GM21423 (cell line): ENCODE data around the gene HIVEP3.
"Not testable (repeated sequence)": the region's sequence is repeated elsewhere in the genome, so short reads cannot be mapped to it uniquely, and the experiment has no call there.

Experiments
- ATAC-seq: cut with Tn5 transposase; IDR thresholded peaks from one replicate; pipeline ENCODE4 v1.9.1; 2021; ENCODE audit warnings: mild to moderate bottlenecking, moderate library complexity; ENCODE audit not compliant: unreplicated experiment

The HIVEP3 gene

DNA sequence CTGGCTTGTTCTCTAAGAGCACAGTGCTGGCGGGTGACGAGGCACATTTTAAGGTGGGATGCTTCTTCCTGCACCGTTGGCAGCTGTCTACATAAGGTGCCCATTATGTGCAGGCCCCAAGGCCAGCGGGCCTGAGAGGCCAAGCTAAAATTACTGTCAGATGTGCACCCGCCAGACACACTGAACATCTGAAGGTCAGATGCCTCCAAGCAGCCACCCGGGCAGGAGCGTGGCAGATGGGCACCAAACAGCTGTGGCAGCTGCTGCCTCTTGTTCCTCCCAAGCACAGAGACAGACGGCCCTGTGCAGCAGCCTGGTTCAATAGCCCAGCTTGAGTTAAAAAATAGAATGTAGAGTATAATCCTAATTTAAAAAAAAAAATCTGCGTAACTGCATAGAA is 222.3 kb downstream of the HIVEP3 start:
- no peak for ATAC-seq

DNA sequence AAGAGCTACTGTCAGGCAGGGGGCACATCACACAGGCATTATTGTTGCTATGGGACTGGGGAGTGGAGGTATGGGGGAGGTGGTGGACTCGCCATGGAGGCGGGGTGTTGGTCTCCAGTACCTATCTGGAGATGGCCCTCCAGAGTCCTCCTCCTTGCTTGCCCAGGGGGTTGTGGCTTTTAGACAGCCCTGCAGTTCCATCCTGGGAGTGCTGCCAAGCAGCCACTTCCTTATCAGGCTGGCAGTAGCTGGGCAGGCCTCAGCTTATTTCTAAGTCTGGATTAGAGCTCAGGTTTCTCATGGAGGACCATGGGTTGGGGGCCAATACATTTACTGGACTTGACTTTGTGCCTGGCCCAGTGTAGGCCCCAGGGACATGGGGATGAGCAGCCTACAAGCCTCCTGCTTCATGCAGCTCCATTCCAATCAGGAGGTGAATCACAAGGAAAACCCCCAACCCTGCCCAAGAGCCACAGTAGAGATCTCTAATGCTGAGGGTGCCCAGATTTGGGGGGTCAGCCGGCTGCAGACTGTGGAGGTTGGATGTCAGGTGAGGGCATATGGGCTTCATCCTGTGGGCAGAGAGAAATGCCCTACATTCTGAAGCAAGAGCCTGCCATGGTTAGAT is 223.5 kb downstream of the HIVEP3 start:
- no peak for ATAC-seq

- not testable (repeated sequence) for ATAC-seq
Measured at GRCh38 chr1:41691966-41692365, 226.8 kb downstream of the HIVEP3 start.

DNA sequence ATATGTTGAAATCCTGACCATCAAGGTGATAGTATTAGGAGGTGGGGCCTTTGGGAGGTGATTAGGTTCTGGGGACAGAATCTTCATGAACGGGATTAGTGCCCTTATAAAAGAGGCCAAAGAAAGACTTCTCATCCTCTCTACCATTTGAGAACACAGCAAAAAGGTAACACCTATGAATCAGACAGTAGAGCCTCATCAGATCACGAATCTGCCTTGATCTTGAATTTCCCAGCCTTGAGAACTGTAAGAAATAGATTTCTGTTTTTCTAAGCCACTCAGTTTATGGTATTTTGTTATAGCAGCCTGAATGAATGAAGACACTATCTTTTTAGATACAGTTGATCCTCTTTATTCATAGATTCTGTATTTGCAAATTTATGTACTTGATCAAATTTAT is 227.3 kb downstream of the HIVEP3 start:
- no peak for ATAC-seq

- no peak for ATAC-seq
Measured at GRCh38 chr1:41690331-41690730, 228.4 kb downstream of the HIVEP3 start.

- no peak for ATAC-seq
Measured at GRCh38 chr1:41689558-41689981, 229.2 kb downstream of the HIVEP3 start.

DNA sequence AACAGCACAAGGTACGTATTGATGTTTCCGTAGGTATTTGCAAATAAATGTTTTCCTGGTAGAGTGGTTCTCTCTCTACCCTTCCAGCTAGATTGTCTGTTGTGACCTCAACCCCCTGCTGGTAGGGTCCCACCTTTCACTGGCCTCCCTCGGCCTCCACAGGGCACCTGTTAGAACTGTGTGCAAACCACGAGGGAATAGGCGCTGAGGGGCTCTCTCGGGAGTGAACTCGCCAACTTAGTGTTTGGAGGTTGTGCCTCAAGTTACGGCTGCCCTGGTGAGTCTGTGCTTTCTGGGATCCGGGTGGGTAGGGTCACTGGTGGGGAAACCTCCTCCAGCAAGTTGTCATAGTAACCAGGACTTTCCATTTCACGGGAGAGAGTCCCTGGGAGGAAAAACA is 229.6 kb downstream of the HIVEP3 start:
- no peak for ATAC-seq

GRCh38 chr1:41687007-41687406 is 231.7 kb downstream of the HIVEP3 start:
- ATAC-seq, result no peak

DNA sequence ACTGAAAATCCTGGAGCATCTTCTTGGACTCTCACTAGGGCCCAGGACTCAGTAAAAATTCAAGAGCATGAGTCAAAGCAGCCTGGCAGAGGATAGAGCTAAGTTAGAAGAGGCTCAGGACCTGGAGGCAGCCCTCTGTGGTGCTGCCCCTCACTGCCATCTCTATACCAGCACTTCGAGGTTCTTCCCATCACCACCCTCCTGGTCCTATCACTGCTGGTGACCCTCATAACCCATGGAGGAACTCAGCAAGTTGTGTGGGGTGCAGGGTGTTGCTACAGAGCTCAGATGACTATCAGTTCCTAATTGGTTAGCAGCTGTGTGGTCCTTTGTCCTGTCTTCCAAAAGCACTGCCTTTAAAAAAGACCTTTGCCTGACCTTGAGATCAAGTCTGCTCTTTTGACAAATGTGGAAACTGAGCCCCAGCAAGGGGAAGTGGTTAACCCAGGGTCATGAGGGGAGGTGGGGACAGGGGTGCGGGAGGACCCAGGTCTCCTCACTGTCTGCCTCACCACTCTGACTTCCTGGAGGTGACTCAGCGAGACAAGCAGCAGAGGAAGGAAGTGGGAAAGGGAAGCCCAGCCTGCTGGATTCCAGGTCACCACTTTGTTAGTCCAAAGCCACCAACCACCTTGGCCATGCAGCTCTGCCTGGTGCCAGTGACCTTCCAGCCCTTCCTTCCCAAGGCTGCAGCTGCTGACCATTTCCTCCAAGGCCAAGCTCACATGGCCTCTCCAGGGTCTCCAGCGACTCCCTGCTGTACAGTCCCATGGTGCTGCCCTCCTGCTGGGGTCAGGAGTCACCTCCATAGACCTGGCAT is 234.8 kb downstream of the HIVEP3 start:
- no peak for ATAC-seq

- ATAC-seq, result no peak
Measured at GRCh38 chr1:41682845-41683625, 235.7 kb downstream of the HIVEP3 start.

DNA sequence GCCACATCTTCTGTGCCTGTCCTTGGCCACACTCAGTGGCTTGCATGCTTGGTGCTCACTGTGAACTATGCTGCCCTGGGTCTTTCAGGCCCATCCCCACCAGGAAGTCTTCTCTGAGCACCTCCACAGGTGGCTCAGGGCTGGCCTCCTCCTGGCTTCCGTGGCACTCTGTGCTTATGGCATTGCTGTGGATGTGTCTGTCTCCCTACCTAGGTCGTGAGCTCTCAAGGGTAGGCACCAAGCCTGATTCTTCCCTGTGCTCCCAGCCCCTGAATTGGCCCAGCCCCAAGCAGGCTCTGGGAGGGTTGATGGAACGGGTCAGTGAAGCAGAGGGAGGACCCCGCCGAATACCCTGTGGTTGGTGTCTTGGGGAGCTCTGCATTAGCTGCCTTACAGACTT is 236.6 kb downstream of the HIVEP3 start:
- ATAC-seq, result no peak

- no peak for ATAC-seq
Measured at GRCh38 chr1:41681331-41682098, 237.2 kb downstream of the HIVEP3 start.

DNA sequence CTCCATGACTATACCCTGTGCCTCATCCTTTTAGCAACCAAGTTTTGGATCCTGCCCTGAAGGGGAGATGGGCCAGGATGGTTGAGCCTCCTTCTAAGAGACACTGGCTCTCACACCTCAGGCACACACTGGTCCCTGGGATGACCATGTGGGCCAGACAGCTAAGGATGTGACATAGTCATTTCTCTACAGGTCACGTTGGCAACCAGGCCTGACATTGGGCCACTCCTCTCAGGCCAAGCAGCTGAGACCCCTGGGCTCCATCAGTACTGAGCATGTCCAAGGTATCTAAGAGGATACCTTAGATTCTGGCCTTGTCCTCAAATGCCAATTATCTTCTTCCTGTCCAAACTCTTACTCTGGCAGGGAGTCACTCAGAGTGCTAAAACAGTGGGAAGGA is 238.7 kb downstream of the HIVEP3 start:
- ATAC-seq, result no peak

DNA sequence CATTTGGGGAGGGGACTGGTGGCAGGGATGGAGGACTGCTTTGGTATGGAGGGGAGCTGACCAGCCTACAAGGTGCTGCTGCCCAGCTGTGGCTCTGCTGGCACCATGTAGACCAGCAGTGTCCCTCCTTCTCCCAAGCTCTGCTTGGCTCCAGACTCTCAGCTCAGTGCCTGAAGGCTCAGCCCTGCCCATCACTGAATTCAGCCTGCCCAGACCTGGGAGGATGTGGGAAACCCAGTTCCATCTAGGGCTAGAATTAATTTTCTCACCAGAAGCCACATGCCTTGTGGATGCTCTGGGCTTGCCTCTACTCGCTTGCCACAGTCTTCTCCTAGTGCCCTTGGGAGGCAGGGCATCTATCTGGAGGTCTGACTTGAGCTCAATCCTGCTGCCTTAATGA is 239.2 kb downstream of the HIVEP3 start:
- no peak for ATAC-seq

DNA sequence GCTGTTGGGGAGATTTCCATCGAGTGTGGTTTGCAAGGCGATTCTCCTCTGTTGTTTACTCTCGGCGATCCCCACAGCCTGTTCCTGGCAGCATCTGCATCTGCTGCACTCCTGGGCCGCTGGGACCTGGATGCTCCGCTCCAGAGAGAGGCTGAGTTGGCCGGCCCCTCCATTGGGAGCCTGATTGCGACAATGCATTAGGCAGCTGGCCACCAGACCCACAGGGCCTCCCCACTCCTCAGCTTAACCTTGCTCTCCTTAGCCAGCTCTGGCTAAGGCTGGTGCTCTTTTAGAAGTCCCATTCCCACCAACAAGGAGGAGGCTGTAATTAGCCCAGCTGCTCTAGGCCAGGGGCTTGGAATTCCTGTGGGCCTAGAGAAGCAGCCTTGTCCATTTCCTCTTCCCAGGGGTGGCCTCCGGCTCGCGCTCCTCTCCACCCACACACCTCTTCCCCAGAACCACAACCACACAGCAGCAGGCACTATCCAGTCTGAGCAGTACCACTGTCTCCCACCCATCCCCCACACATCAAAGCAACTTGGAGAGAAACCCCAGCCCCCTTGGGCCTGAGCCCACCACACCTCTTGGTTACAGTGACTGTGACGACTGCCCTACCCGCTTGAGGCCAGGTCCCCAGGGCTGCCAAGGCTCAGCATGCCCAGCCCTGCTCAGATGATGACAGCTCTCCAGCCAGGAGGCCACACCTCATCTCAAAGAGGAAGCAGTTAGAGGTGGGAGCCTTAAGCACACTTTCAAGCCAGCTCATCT is 240.4 kb downstream of the HIVEP3 start:
- no peak for ATAC-seq

- no peak for ATAC-seq
Measured at GRCh38 chr1:41677620-41678019, 241.1 kb downstream of the HIVEP3 start.

DNA sequence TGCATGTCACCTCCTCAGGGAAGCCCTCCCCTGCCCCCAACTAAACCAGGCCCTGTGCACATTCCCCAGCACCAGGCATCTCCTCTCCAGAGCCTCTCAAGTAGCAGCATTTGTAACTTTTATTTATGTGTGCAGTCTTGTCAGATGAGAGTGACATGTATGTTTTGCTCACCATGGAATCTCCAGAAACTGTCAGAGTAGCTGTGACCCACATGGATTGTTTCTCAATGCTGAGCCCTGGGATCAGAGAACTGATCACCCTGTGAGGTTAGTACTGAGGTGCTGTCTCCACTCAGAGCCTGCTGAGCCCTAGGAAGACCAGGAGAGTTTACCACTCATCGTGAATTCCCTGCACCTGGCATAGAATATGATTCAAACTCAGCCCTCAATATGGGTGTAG is 243.3 kb downstream of the HIVEP3 start:
- no peak for ATAC-seq

- no peak for ATAC-seq
Measured at GRCh38 chr1:41674522-41674921, 244.2 kb downstream of the HIVEP3 start.

DNA sequence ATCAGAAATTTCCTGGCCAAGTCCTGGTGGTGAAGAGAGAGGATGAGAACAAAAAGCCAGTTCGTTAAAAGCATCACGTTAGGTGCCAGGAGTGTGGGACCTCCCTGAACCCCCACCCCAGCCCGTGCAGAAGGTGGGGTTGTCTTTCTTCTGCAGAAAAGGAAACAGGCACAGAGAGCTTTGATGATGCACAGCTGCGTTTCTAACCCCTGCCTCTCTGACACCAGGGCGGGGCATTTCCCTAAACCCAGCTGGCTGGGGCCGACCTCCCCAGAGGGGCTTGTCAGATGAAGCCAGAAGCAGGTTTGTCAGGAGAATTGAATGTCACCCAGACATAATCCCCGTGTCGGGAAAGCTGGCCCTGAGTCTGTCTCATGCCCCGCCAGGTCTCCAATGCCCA is 244.9 kb downstream of the HIVEP3 start:
- peak; percentile 47 for ATAC-seq

- ATAC-seq, result peak; percentile 60
Measured at GRCh38 chr1:41673378-41673777, 245.3 kb downstream of the HIVEP3 start.
